ENCODE measurements around the gene MDGA2. TPM values are rescaled to one million over a fixed set of nuclear protein-coding genes. Genes with fewer than 3 reads are reported as not detected.

MDGA2 gene
- total and polyA plus RNA-seq, 2 of the 8 experiments (the other 6 are each of a cell fraction or from before 2014, with no cell fraction given) = 0.11 to 0.69 TPM

GRCh38 chr14:47186486-47186885, 488.9 kb downstream of the MDGA2 start:
- H2BK12ac ChIP-seq (ENCODE audit: low read depth, low read length) = no peak overlapping the region
- H3K4me1 ChIP-seq (replicated peaks in 1 of 4; ENCODE audit: control insufficient read depth in 3 of 4, insufficient read depth in 4 of 4, low read length in 3 of 4) = no peaks in the 10 kb centered on the region
- no peak for DNase-seq (ENCODE audit: low read depth in 1 of 2, low spot score in 2 of 2)
- H3K9ac ChIP-seq (replicated peaks in 1 of 4; ENCODE audit: extremely low read depth in 1 of 4, low read depth in 3 of 4, low read length in 3 of 4) = no peak overlapping the region
- H2AK5ac ChIP-seq (ENCODE audit: low read depth, low read length) = no peak overlapping the region
- no peak overlapping the region for H4K91ac ChIP-seq (replicated peaks; ENCODE audit: insufficient read length, low read length)
- H3K23ac ChIP-seq (ENCODE audit: insufficient read length) = no peak overlapping the region
- H2AFZ ChIP-seq (ENCODE audit: low read length) = no peak overlapping the region
- no peak overlapping the region for H2BK15ac ChIP-seq (ENCODE audit: low read length)
- H2BK20ac ChIP-seq (ENCODE audit: low read length) = no peak overlapping the region
- H3K79me1 ChIP-seq (ENCODE audit: low read depth, low read length) = no peaks in the 10 kb centered on the region
- no peak overlapping the region for H3K4me3 ChIP-seq (ENCODE audit: extremely low read depth in 1 of 4, insufficient read depth in 2 of 4, low read depth in 3 of 4, low read length in 4 of 4)
- H3K56ac ChIP-seq (replicated peaks; ENCODE audit: insufficient read length, low read depth, low read length) = no peak overlapping the region
- H2BK5ac ChIP-seq (ENCODE audit: low read depth, low read length) = no peak overlapping the region
- WGBS, 2 experiments (ENCODE audit: extremely low coverage in 1 of 2, insufficient coverage in 1 of 2, insufficient read length in 1 of 2, insufficient replicate concordance in 2 of 2, low coverage in 1 of 2, low lambda C conversion rate in 2 of 2, missing lambda C conversion rate in 1 of 2) = 88% methylated on average over 2 of the region's 2 CpGs; no CpG with 5 or more reads in 1 of the 2 experiments
- no peak overlapping the region for H3K14ac ChIP-seq (ENCODE audit: insufficient read length)
- no peak overlapping the region for H2BK120ac ChIP-seq (replicated peaks; ENCODE audit: low read depth, low read length)
- no peak overlapping the region for H3K27ac ChIP-seq (ENCODE audit: low read depth, low read length)
- H3K4me2 ChIP-seq (ENCODE audit: insufficient read depth in 1 of 2, low read depth in 2 of 2, low read length in 2 of 2) = no peak overlapping the region
- POLR2A ChIA-PET (ENCODE audit: partially characterized antibody) = no interaction called here
- H3K9me3 ChIP-seq (ENCODE audit: insufficient read depth in 2 of 2, low read depth in 1 of 2, low read length in 1 of 2) = no peaks in the 10 kb centered on the region
- no peak overlapping the region for H4K5ac ChIP-seq (ENCODE audit: insufficient read length, low read depth, low read length)
- H3K36me3 ChIP-seq (ENCODE audit: control insufficient read depth in 2 of 4, insufficient read depth in 4 of 4, low read length in 3 of 4) = no peaks in the 10 kb centered on the region
- H3K4ac ChIP-seq (replicated peaks; ENCODE audit: insufficient read length, low read depth, low read length) = no peak overlapping the region
- H4K8ac ChIP-seq (ENCODE audit: extremely low read depth, insufficient read depth, low read length) = no peak overlapping the region
- H3K27me3 ChIP-seq (replicated peaks in 1 of 4; ENCODE audit: control insufficient read depth in 3 of 4, extremely low read depth in 1 of 4, insufficient read depth in 3 of 4, low read length in 3 of 4) = no peaks in the 10 kb centered on the region
- TF ChIP-seq GTF2F1 (IDR thresholded peaks at IDR 0.05; ENCODE audit: borderline replicate concordance, low read depth, low read length) = no peak
- TF ChIP-seq CREB1 (IDR thresholded peaks at IDR 0.05) = no peak
- no peak for TF ChIP-seq RNF2 (IDR thresholded peaks at IDR 0.05; ENCODE audit: borderline replicate concordance, low read depth, low read length, missing control alignments, poor library complexity, severe bottlenecking)
- no peaks in the 10 kb centered on the region for H4K20me1 ChIP-seq (replicated peaks in 1 of 2; ENCODE audit: control insufficient read depth in 1 of 2, insufficient read depth in 2 of 2, low read length in 2 of 2)
- H3K23me2 ChIP-seq (ENCODE audit: low read depth, low read length) = no peaks in the 10 kb centered on the region
- H3K18ac ChIP-seq (ENCODE audit: extremely low read depth, low read length) = no peak overlapping the region
- no peaks in the 10 kb centered on the region for H3K79me2 ChIP-seq (ENCODE audit: control insufficient read depth in 1 of 2, insufficient read depth in 2 of 2, low read length in 2 of 2)
- CTCF ChIA-PET (ENCODE audit: partially characterized antibody) = no interaction called here
- no peak for FAIRE-seq

Measured in H1 (cell line).